Kidney epithelial cell (primary cell): ENCODE results near the gene RAB3GAP1. TPM values are rescaled to one million over a fixed set of nuclear protein-coding genes. Genes with fewer than 3 reads are reported as not detected.

Source experiments
- DNase-seq: peaks from one replicate; pipeline ENCODE4 v3.0.0-alpha.2; 2010; ENCODE audit warnings: low read depth
- H3K27me3 ChIP-seq: 2 replicates; pipeline ENCODE4 v1.6.0; 2011; ENCODE audit warnings: low read length; ENCODE audit not compliant: control insufficient read depth, insufficient read depth
- H3K36me3 ChIP-seq: 2 replicates; pipeline ENCODE4 v1.5.1; 2011; ENCODE audit warnings: low read length; ENCODE audit not compliant: control insufficient read depth, insufficient read depth
- H3K4me3 ChIP-seq: 2 replicates; pipeline ENCODE4 v1.5.1; 2011; ENCODE audit warnings: low read depth, mild to moderate bottlenecking, control low read depth, low read length
- total RNA-seq: library from RNA; depleted of rRNA; stranded (reverse); fragments of >200 nt; gene quantifications from 2 replicates; pipeline ENCODE4 v1.2.3, GENCODE V29; 2015
- TF ChIP-seq, protein P1 (sequence below): IDR thresholded peaks from 2 replicates; pipeline ENCODE4 v1.5.1; 2011; ENCODE audit warnings: mild to moderate bottlenecking, moderate library complexity, low read length, control low read depth, inconsistent platforms; ENCODE audit not compliant: insufficient read depth, poor library complexity, severe bottlenecking

Gene RAB3GAP1
- total RNA-seq, 1 donor from 2014 or later = 48.2 TPM

DNA sequence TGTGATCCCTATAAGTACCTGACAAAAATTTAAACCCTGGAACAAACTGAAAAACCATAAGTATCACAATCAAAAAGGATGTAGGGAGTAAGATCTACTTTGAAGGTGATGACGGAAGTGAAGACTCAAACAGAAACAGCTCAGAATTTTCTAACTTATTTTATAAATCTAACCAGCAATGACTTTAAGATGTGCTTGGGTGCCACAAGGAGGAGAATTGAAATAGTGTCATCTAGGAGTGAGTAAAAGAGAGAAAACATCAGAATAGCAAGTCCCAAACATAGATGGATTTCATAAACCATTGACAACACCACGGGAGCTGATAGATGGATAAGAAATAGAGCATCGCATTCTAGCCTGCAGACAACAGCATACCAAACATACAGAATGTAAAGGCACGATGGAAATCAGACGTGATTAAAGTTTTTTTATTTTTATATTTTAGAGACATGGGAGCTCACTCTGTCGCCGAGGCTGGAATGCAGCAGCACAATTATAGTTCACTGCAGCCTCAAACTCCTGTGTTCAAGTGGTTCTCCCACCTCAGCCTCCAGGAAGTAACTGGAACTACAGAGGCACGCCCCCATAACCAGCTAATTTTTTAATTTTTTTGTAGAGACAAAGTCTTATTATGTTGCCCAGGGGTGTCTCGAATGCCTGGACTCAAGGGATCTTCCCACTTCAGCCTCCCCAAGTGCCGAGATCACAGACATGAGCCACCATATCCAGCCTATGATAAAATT lies 41.7 kb upstream of the RAB3GAP1 start:
- TF ChIP-seq, protein P1, sequence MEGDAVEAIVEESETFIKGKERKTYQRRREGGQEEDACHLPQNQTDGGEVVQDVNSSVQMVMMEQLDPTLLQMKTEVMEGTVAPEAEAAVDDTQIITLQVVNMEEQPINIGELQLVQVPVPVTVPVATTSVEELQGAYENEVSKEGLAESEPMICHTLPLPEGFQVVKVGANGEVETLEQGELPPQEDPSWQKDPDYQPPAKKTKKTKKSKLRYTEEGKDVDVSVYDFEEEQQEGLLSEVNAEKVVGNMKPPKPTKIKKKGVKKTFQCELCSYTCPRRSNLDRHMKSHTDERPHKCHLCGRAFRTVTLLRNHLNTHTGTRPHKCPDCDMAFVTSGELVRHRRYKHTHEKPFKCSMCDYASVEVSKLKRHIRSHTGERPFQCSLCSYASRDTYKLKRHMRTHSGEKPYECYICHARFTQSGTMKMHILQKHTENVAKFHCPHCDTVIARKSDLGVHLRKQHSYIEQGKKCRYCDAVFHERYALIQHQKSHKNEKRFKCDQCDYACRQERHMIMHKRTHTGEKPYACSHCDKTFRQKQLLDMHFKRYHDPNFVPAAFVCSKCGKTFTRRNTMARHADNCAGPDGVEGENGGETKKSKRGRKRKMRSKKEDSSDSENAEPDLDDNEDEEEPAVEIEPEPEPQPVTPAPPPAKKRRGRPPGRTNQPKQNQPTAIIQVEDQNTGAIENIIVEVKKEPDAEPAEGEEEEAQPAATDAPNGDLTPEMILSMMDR = no peak
- H3K4me3 ChIP-seq = no peak overlapping the region
- DNase-seq = no peak

DNA sequence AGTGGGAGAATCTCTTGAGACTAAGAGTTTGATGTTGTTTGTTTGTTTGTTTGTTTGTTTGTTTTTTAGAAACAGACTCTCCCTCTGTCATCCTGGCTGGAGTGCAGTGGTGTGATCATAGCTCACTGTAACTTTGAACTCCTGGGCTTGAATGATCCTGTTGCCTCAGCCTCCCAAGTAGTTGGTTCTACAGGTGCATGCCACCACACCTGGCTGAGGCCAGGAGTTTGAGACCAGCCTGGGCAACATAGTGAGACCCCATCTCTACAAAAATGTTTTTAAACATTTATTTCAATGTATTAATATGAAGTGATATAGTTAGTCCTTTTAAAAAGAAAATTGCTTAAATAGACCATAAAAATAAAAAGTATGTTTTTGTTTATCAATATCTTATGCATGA lies 40.5 kb upstream of the RAB3GAP1 start:
- DNase-seq = no peak
- Histone ChIP-seq H3K4me3 (no peak overlapping the region), H3K27me3 (no peaks in the 10 kb centered on the region), H3K36me3 (no peaks in the 10 kb centered on the region)
- TF ChIP-seq, protein P1 = no peak

More for the DNA sequence above, 41.7 kb upstream of the RAB3GAP1 start:
- no peaks in the 10 kb centered on the region for H3K36me3 ChIP-seq
- no peaks in the 10 kb centered on the region for H3K27me3 ChIP-seq

DNA sequence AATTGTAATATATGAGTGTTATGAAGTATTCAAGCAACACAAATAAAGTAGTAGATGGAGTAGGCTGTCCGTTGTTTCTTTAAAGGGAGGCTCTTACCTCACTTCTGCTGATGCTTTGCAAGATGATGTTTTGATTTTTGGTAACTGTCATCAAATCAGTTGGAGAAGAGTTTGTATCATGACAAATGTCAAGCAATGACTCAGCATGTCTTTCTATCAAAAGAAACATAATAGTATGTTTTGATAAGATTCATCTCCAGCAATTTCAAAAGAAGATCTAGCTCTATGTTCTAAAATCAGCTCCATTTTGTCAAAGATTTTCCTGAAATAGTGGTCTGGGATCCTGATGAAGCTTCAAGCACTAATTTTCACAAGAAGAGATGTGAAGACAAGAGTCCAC lies 30.5 kb upstream of the RAB3GAP1 start:
- Histone ChIP-seq H3K36me3 (no peaks in the 10 kb centered on the region), H3K4me3 (no peak overlapping the region), H3K27me3 (no peaks in the 10 kb centered on the region)
- TF ChIP-seq, protein P1 = no peak
- DNase-seq = no peak

DNA sequence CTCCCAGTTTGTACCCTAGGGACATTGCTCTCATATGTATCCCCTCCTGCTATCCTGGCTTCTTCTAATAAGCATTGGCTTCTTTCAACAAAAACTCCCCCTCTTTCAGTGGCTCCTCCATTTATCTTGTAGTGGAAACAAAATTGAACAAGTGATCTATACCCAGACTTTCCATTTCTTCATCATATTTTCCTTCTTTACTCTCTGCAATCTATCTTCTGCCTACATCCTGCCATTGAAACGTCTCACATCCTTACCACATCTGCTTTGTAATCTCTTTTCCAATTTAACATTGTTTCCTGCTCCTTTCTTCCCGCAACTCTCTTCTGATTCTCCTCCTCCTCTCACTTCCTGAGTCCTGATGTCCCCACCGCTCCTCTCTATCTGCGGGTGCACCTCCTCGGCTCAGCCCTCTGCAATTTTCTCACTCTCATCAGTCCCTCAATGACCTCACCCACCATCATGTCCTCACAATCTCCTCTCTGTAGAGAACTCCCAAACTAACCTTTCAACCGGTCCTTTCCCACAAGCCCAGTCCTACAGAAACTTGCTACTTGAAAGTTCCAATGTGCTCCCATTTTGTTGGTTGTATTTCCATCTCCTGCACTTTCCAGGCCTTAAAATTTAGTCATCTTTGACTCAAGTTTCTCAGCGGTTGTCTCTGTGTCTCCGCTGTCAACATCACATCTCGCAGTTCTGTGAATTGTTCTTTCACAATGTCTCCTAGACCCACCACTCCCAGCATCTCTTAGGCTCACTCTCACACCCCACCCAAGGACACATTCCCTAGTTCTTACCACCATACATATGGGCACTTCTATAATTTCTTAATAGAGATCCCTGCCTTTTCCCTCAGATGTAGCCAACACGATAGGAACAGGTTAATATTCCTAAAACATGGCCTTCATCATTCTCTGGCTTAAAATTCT lies 28.9 kb upstream of the RAB3GAP1 start:
- TF ChIP-seq, protein P1 = no peak
- DNase-seq = no peak
- no peak overlapping the region for H3K4me3 ChIP-seq
- H3K27me3 ChIP-seq = no peaks in the 10 kb centered on the region
- H3K36me3 ChIP-seq = no peaks in the 10 kb centered on the region

DNA sequence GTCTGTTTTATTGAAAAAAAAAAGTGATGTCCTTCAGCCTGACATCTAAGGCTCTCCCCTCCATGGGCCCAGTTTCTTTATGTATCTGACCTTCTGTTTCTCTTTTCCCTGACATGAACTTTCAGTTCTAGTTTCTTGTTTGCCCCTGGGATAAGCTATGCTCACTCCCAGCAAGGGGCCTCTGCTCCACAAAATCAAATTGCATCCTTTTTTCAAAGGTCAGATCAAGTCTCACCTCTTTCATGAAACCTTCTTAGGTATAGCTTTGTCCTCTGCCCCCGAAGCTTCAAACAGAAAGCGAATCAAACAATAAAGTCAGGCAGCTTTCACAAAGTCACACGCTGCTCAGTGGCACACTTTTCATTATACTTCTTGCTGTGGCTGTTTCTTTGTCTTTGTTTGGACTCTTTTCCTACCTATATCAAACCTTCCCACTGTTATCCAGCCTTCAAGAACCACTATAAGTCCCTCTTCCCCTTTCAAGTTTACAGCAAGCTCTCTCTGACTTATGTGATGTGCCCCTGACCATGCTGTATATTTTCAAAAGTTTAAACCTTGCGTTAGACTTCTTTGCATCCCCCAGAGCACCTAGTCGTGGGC lies 28.1 kb upstream of the RAB3GAP1 start:
- TF ChIP-seq, protein P1 = no peak
- Histone ChIP-seq H3K4me3 (no peak overlapping the region), H3K27me3 (no peaks in the 10 kb centered on the region), H3K36me3 (no peaks in the 10 kb centered on the region)
- DNase-seq = no peak
